Measurements from ENCODE around the gene CDX1. TPM values are rescaled to one million over a fixed set of nuclear protein-coding genes. Genes with fewer than 3 reads are reported as not detected.

Gene CDX1
- total RNA-seq, 2 donors from 2014 or later, result not detected

GRCh38 chr5:150215979-150216944, 49.7 kb downstream of the CDX1 start:
- peaks cover 0 to 32% of the 10 kb centered on the region in 2 donors for H3K4me1 ChIP-seq

GRCh38 chr5:150217038-150217437, 50.5 kb downstream of the CDX1 start:
- Histone ChIP-seq H3K36me3 (no peaks in the 10 kb centered on the region), H3K27ac (no peak overlapping the region), H3K9me3 (no peaks in the 10 kb centered on the region), H3K4me1 (peaks cover 0 to 32% of the 10 kb centered on the region in 2 donors), H3K27me3 (no peaks in the 10 kb centered on the region), H3K4me3 (no peak overlapping the region)
- no peak for DNase-seq (ENCODE audit: low spot score)
- TF ChIP-seq, protein P1, sequence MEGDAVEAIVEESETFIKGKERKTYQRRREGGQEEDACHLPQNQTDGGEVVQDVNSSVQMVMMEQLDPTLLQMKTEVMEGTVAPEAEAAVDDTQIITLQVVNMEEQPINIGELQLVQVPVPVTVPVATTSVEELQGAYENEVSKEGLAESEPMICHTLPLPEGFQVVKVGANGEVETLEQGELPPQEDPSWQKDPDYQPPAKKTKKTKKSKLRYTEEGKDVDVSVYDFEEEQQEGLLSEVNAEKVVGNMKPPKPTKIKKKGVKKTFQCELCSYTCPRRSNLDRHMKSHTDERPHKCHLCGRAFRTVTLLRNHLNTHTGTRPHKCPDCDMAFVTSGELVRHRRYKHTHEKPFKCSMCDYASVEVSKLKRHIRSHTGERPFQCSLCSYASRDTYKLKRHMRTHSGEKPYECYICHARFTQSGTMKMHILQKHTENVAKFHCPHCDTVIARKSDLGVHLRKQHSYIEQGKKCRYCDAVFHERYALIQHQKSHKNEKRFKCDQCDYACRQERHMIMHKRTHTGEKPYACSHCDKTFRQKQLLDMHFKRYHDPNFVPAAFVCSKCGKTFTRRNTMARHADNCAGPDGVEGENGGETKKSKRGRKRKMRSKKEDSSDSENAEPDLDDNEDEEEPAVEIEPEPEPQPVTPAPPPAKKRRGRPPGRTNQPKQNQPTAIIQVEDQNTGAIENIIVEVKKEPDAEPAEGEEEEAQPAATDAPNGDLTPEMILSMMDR (IDR thresholded peaks at IDR 0.05), result no peak

More at GRCh38 chr5:150215979-150216944, 49.7 kb downstream of the CDX1 start:
- no peak overlapping the region for H3K27ac ChIP-seq
- no peak for DNase-seq (ENCODE audit: low spot score)
- no peaks in the 10 kb centered on the region for H3K9me3 ChIP-seq
- no peaks in the 10 kb centered on the region for H3K36me3 ChIP-seq
- no peaks in the 10 kb centered on the region for H3K27me3 ChIP-seq
- no peak overlapping the region for H3K4me3 ChIP-seq
- TF ChIP-seq, protein P1 (IDR thresholded peaks at IDR 0.05), result no peak

GRCh38 chr5:150217873-150218692, 51.5 kb downstream of the CDX1 start:
- Histone ChIP-seq H3K36me3 (no peaks in the 10 kb centered on the region), H3K4me3 (no peak overlapping the region), H3K27me3 (no peaks in the 10 kb centered on the region), H3K9me3 (no peaks in the 10 kb centered on the region), H3K4me1 (peaks cover 0 to 32% of the 10 kb centered on the region in 2 donors), H3K27ac (no peak overlapping the region)
- TF ChIP-seq, protein P1 (IDR thresholded peaks at IDR 0.05), result peak; percentile 77 to 95
- DNase-seq (ENCODE audit: low spot score), result peak; percentile 86

DNA sequence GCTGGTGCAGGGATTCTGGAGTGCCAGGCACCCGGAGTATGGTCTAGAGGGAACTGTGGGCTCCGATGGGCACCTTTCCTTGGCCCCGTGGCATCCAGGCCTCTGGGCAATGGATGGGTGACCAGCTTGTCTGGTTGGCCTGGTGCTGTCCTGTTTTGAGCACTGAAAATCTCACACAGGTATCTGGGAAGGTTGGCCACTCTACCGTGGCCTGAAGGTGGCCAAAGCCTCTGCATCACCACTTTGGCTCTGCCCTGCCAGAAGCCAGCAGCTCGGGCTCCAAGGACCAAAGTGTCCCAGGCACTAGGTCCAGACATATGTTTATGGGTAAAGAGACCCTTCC, 52.1 kb downstream of the CDX1 start:
- no peak overlapping the region for H3K27ac ChIP-seq
- DNase-seq (ENCODE audit: low spot score), result no peak
- H3K4me3 ChIP-seq, result no peak overlapping the region
- no peaks in the 10 kb centered on the region for H3K36me3 ChIP-seq
- peaks cover 0 to 30% of the 10 kb centered on the region in 2 donors for H3K4me1 ChIP-seq
- no peaks in the 10 kb centered on the region for H3K27me3 ChIP-seq
- H3K9me3 ChIP-seq, result no peaks in the 10 kb centered on the region
- TF ChIP-seq, protein P1 (IDR thresholded peaks at IDR 0.05), result no peak

DNA sequence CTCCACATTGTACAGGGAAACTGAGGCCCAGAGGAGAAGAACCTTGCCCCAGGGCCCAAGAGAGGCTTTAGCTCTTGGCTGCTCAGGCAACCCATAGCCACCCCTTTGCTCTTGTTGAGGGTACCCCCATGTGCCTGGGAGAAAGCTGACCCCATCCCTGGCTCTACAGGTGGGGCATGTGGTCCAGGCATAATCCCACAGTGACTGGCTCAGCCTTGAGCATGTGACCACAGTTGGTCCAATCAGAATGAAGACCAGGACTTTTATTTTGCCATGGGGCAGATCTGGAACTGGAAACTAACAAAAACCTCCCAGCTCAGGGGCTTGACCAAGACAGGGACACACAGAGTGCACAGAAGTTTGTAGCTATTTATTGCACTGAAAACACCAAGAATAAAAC, 52.6 kb downstream of the CDX1 start:
- DNase-seq (ENCODE audit: low spot score), result no peak
- no peaks in the 10 kb centered on the region for H3K27me3 ChIP-seq
- no peak overlapping the region for H3K27ac ChIP-seq
- H3K9me3 ChIP-seq, result no peaks in the 10 kb centered on the region
- no peaks in the 10 kb centered on the region for H3K36me3 ChIP-seq
- H3K4me3 ChIP-seq, result no peak overlapping the region
- peaks cover 0 to 25% of the 10 kb centered on the region in 2 donors for H3K4me1 ChIP-seq
- TF ChIP-seq, protein P1 (IDR thresholded peaks at IDR 0.05), result no peak
